GM19372 (cell line): Measurements from ENCODE around the gene HELZ.

Experiments used
- ATAC-seq: cut with Tn5 transposase; IDR thresholded peaks from one replicate; pipeline ENCODE4 v1.9.1; 2021; ENCODE audit warnings: mild to moderate bottlenecking, low read depth, moderate library complexity; ENCODE audit not compliant: unreplicated experiment

Gene HELZ

GRCh38 chr17:67229109-67229955, 15.7 kb downstream of the HELZ start:
- no peak for ATAC-seq

GRCh38 chr17:67227488-67227887, 17.5 kb downstream of the HELZ start:
- ATAC-seq: no peak

GRCh38 chr17:67225316-67225715, 19.7 kb downstream of the HELZ start:
- no peak for ATAC-seq

- no peak for ATAC-seq
Measured at GRCh38 chr17:67224736-67225135, 20.3 kb downstream of the HELZ start.

GRCh38 chr17:67223924-67224323, 21.1 kb downstream of the HELZ start:
- ATAC-seq: no peak

GRCh38 chr17:67221062-67221998, 23.7 kb downstream of the HELZ start:
- no peak for ATAC-seq

- ATAC-seq: no peak
Measured at GRCh38 chr17:67218385-67218950, 26.5 kb downstream of the HELZ start.

GRCh38 chr17:67217446-67217845, 27.6 kb downstream of the HELZ start:
- ATAC-seq: no peak

- ATAC-seq: no peak
Measured at GRCh38 chr17:67216578-67217320, 28.2 kb downstream of the HELZ start.

GRCh38 chr17:67215991-67216421, 29.0 kb downstream of the HELZ start:
- no peak for ATAC-seq

GRCh38 chr17:67212714-67213417, 32.1 kb downstream of the HELZ start:
- ATAC-seq: no peak

GRCh38 chr17:67212231-67212630, 32.8 kb downstream of the HELZ start:
- no peak for ATAC-seq

GRCh38 chr17:67211742-67212141, 33.3 kb downstream of the HELZ start:
- ATAC-seq: no peak

- no peak for ATAC-seq
Measured at GRCh38 chr17:67210915-67211314, 34.1 kb downstream of the HELZ start.

- no peak for ATAC-seq
Measured at GRCh38 chr17:67208232-67208631, 36.8 kb downstream of the HELZ start.

GRCh38 chr17:67203818-67204217, 41.2 kb downstream of the HELZ start:
- no peak for ATAC-seq

GRCh38 chr17:67202503-67202902, 42.5 kb downstream of the HELZ start:
- no peak for ATAC-seq

GRCh38 chr17:67200727-67201301, 44.2 kb downstream of the HELZ start:
- ATAC-seq: no peak

GRCh38 chr17:67198131-67198530, 46.9 kb downstream of the HELZ start:
- ATAC-seq: no peak
